Mucosa of gallbladder (tissue), 1 donor: ENCODE measurements around the gene OR6B1. TPM values are rescaled to one million over a fixed set of nuclear protein-coding genes. Genes with fewer than 3 reads are reported as not detected.
"Not testable (repeated sequence)": the region's sequence is repeated elsewhere in the genome, so short reads cannot be mapped to it uniquely, and the experiment has no call there.

Experiments
- DNase-seq: peaks from one replicate; pipeline ENCODE4 v3.0.0-alpha.2; 2020; ENCODE audit warnings: low spot score
- total RNA-seq: library from RNA; stranded (reverse); gene quantifications from one replicate; pipeline ENCODE4 v1.2.1, GENCODE V29; 2021
- donor health status: DM: no; HTN: no; CAD: no.

OR6B1 gene
- total RNA-seq, 1 donor from 2014 or later: not detected

DNA sequence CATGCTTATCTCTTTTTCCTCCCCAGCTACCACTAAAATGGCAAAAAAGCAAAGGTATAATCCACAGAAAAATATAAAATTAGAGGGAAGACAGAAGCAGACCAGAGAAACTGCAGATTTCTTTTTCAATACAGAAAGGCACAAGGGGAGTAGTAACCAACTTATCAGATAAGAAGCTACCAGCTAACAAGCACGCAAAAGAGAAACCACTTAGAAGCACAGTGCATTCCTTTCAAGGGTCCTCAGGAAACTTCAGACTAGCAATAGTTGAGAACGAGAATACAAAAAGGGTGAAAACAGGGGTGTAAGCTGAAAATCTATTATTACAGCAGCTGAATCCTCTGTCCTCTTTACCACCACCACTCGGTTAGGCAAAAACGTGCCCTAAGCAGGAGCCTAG lies 38.8 kb downstream of the OR6B1 start:
- no peak for DNase-seq

DNA sequence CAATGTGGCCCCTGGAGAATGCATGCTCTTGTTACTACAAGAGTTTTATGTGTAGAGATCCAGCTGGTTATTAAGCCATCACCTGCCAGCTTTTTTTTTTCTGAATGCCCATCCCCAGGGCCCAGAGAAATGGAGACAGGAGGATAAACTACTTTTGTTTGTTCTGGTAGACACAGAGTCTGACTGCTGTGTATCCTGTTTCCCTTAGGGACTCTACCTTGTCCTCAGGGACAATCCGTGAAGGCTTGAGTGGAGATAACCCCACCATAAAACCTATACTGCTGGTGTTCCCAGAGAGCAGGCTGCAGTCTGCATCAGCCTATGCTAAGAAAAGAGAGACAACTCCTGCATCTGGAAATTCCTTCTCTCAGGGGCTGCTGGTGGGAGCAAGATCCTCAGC lies 48.5 kb downstream of the OR6B1 start, which contains the start of gene OR2A5:
OR2A5 (plus strand) TSS at position 301 of the 400 bp plus-strand sequence. CDS start 1,454 bp downstream, outside the sequence.
- no peak for DNase-seq

DNA sequence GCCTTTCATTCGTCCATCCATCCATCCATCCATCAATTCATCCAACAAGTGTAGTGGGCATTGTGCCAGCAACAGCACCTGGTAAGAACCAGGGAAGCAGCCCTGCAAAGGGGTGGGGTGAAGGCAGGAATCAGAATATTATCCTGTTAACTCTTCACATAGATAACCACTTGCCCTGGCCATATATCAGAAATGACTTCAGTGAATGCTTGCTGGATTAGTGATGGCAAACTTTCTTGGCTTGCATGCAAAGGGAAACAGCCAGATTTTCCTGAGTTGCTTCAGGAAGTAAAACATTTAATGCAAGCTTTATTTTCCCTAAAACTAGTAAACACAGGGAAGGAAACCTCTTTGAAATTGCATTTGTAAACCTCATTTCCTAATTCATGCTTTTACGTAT lies 49.4 kb downstream of the OR6B1 start:
- DNase-seq: no peak

DNA sequence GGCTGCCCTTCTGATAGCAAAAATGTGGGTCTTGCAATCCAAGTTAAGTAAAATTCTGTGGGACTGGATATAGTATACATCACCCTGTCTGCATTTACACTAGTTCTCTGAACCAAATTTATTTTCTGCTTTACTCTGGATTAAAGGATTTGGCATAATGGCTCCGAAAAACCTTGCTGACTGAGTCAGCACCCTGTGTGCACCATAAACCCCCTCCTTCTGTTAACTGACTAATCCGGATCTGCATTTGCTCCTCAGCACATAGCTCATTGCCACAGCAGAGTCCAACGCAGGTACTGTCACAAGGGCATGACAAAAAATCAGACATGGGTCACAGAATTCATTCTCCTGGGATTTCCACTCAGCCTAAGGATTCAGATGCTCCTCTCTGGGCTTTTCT lies 50.0 kb downstream of the OR6B1 start:
- no peak for DNase-seq

DNA sequence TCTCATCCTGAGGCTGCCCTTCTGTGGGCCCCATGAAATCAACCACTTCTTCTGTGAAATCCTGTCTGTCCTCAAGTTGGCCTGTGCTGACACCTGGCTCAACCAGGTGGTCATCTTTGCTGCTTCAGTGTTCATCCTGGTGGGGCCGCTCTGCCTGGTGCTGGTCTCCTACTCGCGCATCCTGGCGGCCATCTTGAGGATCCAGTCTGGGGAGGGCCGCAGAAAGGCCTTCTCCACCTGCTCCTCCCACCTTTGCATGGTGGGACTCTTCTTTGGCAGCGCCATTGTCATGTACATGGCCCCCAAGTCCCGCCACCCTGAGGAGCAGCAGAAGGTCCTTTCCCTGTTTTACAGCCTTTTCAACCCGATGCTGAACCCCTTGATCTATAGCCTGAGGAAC lies 50.8 kb downstream of the OR6B1 start:
- DNase-seq: not testable (repeated sequence)

DNA sequence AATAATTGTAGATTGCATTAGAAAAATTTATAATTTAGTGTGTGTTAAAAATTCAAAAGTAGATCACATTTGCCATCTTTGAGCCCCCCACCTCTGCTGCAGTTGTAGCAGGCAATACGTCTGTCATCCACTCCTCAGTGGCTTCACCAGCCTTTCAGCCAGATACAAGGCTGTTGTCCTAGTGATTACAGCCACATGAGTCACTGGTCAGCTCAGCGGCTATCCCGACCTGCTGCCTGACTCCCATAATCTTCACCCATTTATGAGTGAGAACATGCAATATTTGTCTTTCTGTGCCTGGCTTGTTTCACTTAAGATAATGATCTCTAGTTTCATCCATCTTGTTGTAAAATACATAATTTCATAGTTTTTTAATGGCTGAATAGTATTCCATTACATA lies 57.8 kb downstream of the OR6B1 start:
- no peak for DNase-seq

Other genes starting within 250 kb of the OR6B1 start
- gene CTAGE6, start 242.6 kb upstream of the OR6B1 start, total RNA-seq: 0.60 TPM
- gene TCAF1, start 98.1 kb upstream of the OR6B1 start, total RNA-seq: 64.5 TPM
- gene OR2F2, start 65.1 kb upstream of the OR6B1 start, total RNA-seq: not detected
- not detected for gene OR2F1, start 45.5 kb upstream of the OR6B1 start, total RNA-seq
- not detected for gene OR2A5, start 48.6 kb downstream of the OR6B1 start, total RNA-seq
- not detected for gene OR2A25, start 69.5 kb downstream of the OR6B1 start, total RNA-seq
- gene OR2A12, start 86.0 kb downstream of the OR6B1 start, total RNA-seq: not detected
- not detected for gene OR2A2, start 109.3 kb downstream of the OR6B1 start, total RNA-seq
- not detected for gene OR2A14, start 122.9 kb downstream of the OR6B1 start, total RNA-seq
- gene CTAGE4, start 183.1 kb downstream of the OR6B1 start, total RNA-seq: 7.5 TPM
- gene ARHGEF35, start 195.5 kb downstream of the OR6B1 start, total RNA-seq: 10.5 TPM
- gene OR2A42, start 239.3 kb downstream of the OR6B1 start, total RNA-seq: not detected